Measurements from ENCODE around the gene MMP23B.

MMP23B gene

GRCh38 chr1:1678581-1679380, 46.8 kb downstream of the MMP23B start:
- Mint-ChIP-seq H3K36me3 (ENCODE audit: insufficient read depth) (peaks cover 15% of the 10 kb centered on the region), H3K27ac (ENCODE audit: low read depth) (peak overlapping the region; percentile 96), H3K4me3 (peak overlapping the region; percentile 84), H3K9me3 (no peaks in the 10 kb centered on the region), H3K4me1 (peaks cover 30% of the 10 kb centered on the region), H3K27me3 (no peaks in the 10 kb centered on the region)
- ATAC-seq (replicated peaks; ENCODE audit: extremely low read depth, poor library complexity, severe bottlenecking): no peak
- DNase-seq (ENCODE audit: low spot score in 2 of 2): peak in 1 of 2 donors; percentile 33

- Mint-ChIP-seq H3K4me1 (peaks cover 35% of the 10 kb centered on the region), H3K27me3 (no peaks in the 10 kb centered on the region), H3K27ac (ENCODE audit: low read depth) (no peak overlapping the region), H3K36me3 (ENCODE audit: insufficient read depth) (peaks cover 24% of the 10 kb centered on the region), H3K4me3 (no peak overlapping the region), H3K9me3 (no peaks in the 10 kb centered on the region)
- ATAC-seq (replicated peaks; ENCODE audit: extremely low read depth, poor library complexity, severe bottlenecking) (no peak), DNase-seq (ENCODE audit: low spot score in 2 of 2) (no peak)
Observed at GRCh38 chr1:1680031-1680911, 48.3 kb downstream of the MMP23B start.

GRCh38 chr1:1680912-1681273, 48.9 kb downstream of the MMP23B start:
- H3K27ac Mint-ChIP-seq (ENCODE audit: low read depth): no peak overlapping the region
- no peak overlapping the region for H3K4me3 Mint-ChIP-seq
- DNase-seq (ENCODE audit: low spot score in 2 of 2): no peak
- no peaks in the 10 kb centered on the region for H3K27me3 Mint-ChIP-seq
- H3K4me1 Mint-ChIP-seq: peaks cover 35% of the 10 kb centered on the region
- H3K36me3 Mint-ChIP-seq (ENCODE audit: insufficient read depth): peaks cover 27% of the 10 kb centered on the region
- no peaks in the 10 kb centered on the region for H3K9me3 Mint-ChIP-seq
- ATAC-seq (replicated peaks; ENCODE audit: extremely low read depth, poor library complexity, severe bottlenecking): no peak

GRCh38 chr1:1683104-1683905, 51.3 kb downstream of the MMP23B start:
- peaks cover 32% of the 10 kb centered on the region for H3K4me1 Mint-ChIP-seq
- ATAC-seq (replicated peaks; ENCODE audit: extremely low read depth, poor library complexity, severe bottlenecking) (no peak), DNase-seq (ENCODE audit: low spot score in 2 of 2) (no peak)
- H3K27ac Mint-ChIP-seq (ENCODE audit: low read depth): no peak overlapping the region
- no peak overlapping the region for H3K4me3 Mint-ChIP-seq
- H3K9me3 Mint-ChIP-seq: no peaks in the 10 kb centered on the region
- no peaks in the 10 kb centered on the region for H3K27me3 Mint-ChIP-seq
- peaks cover 27% of the 10 kb centered on the region for H3K36me3 Mint-ChIP-seq (ENCODE audit: insufficient read depth)
